Fibroblast of pulmonary artery (primary cell): ENCODE results near the gene PIGV.

Experiments
- DNase-seq: peaks from one replicate; pipeline ENCODE4 v3.0.0-alpha.2; 2010; ENCODE audit warnings: low read depth
- H3K4me3 ChIP-seq: replicated peaks from 2 replicates; pipeline ENCODE4 v1.5.1; 2011; ENCODE audit warnings: low read depth, mild to moderate bottlenecking, control low read depth, low read length, moderate library complexity
- CTCF ChIP-seq: IDR thresholded peaks from 2 replicates; pipeline ENCODE4 v1.5.1; 2011; ENCODE audit warnings: mild to moderate bottlenecking, control low read depth, low read length, inconsistent platforms; ENCODE audit errors: missing control alignments

Gene PIGV

GRCh38 chr1:26782521-26783212 is 5.1 kb upstream of the PIGV start:
- TF ChIP-seq CTCF, result no peak
- no peak for DNase-seq
- H3K4me3 ChIP-seq, result no peak overlapping the region

GRCh38 chr1:26783646-26784022 is 4.1 kb upstream of the PIGV start:
- H3K4me3 ChIP-seq, result no peak overlapping the region
- DNase-seq, result no peak
- TF ChIP-seq CTCF, result no peak

GRCh38 chr1:26784023-26784871 is 3.5 kb upstream of the PIGV start:
- TF ChIP-seq CTCF, result no peak
- H3K4me3 ChIP-seq, result no peak overlapping the region
- peak; percentile 86 for DNase-seq

- TF ChIP-seq CTCF, result no peak
- no peak for DNase-seq
- H3K4me3 ChIP-seq, result no peak overlapping the region
Observed at GRCh38 chr1:26784886-26785285, 2.9 kb upstream of the PIGV start.

GRCh38 chr1:26785611-26786436 is 1.9 kb upstream of the PIGV start:
- DNase-seq, result peak; percentile 45
- TF ChIP-seq CTCF, result no peak
- H3K4me3 ChIP-seq, result no peak overlapping the region

- peak overlapping the region; percentile 79 for H3K4me3 ChIP-seq
- no peak for TF ChIP-seq CTCF
- peak; percentile 86 for DNase-seq
Observed at GRCh38 chr1:26786437-26787380, 1.0 kb upstream of the PIGV start.
